Ovary (tissue), 3 donors: Measurements from ENCODE around the gene TP53I13.

Source experiments
- EP300 ChIP-seq: sonication (generic); formaldehyde crosslinking; IDR thresholded peaks from one replicate; pipeline ENCODE4 v1.6.1; 2017; ENCODE audit warnings: antibody characterized with exemption
- POLR2A ChIP-seq: fragments of 450-650 bp; IDR thresholded peaks from one replicate; pipeline ENCODE4 v1.6.1; 2017; ENCODE audit warnings: antibody characterized with exemption, mild to moderate bottlenecking, moderate library complexity
- TF ChIP-seq, protein P1 (sequence below), 3 donors: fragments of 450-650 bp in 2 of 3; fragments of 200-600 bp in 1 of 3; IDR thresholded peaks; one replicate each; pipeline versions ENCODE4 v1.5.1 to v1.8.0; 2016 to 2022; ENCODE audit warnings: antibody characterized with exemption in 3 of 3, mild to moderate bottlenecking in 1 of 3
- donor health status: DM: no; HTN: no; CAD: no.

DNA sequence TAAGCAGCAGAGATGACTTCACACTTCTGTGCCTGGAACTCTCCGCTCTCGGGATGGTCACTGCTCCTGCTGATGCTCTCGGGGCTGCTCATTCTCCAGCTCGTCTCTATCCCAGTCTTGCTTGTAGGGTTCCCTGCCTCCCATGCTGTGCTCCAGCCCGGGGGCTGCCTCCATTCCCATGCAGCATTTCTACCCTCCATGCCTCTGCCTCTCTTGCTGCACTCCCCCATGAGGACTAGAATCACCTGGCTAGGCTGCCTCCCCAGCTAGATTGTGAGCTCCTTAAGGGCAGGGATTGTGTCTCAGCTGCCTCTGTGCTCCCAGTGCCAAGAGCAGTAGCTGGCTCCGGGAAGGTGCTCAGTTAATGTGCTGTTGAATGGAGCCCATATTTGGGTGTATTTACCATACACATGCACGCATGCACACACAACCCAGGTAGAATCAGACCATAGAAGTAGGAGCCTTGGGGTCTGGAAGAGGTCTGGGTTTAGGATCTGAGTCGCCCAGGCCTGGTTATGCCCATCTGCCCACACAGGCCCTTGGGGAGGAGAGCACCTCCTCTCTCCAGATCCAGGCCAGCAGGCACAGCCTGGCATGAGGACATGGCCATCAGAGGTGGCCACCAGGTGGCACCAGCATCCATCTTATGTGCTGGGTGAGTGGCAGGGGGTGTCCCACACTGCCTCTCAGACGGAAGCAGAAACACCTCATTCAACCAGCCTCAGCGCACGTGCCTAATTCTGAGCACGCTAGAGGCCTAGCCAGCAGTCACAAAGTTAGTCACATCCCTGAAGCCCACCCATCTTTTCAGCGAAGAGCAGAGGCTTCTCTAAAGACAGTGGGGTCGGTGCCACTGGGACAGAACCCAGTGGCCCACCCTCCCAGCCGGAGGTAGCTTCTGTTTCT lies 11.6 kb downstream of the TP53I13 start:
- TF ChIP-seq, protein P1, sequence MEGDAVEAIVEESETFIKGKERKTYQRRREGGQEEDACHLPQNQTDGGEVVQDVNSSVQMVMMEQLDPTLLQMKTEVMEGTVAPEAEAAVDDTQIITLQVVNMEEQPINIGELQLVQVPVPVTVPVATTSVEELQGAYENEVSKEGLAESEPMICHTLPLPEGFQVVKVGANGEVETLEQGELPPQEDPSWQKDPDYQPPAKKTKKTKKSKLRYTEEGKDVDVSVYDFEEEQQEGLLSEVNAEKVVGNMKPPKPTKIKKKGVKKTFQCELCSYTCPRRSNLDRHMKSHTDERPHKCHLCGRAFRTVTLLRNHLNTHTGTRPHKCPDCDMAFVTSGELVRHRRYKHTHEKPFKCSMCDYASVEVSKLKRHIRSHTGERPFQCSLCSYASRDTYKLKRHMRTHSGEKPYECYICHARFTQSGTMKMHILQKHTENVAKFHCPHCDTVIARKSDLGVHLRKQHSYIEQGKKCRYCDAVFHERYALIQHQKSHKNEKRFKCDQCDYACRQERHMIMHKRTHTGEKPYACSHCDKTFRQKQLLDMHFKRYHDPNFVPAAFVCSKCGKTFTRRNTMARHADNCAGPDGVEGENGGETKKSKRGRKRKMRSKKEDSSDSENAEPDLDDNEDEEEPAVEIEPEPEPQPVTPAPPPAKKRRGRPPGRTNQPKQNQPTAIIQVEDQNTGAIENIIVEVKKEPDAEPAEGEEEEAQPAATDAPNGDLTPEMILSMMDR (IDR thresholded peaks at IDR 0.05) = peak in 2 of 3 donors; percentile 77 to 81
- TF ChIP-seq POLR2A (peak; percentile 8), EP300 (no peak)
